Measurements from ENCODE around the gene NFXL1. TPM values are rescaled to one million over a fixed set of nuclear protein-coding genes. Genes with fewer than 3 reads are reported as not detected.
A peak's percentile ranks its signal among the peaks of the same experiment; 100 is the strongest.

NFXL1 gene
- 10 to 100 TPM in 1 of 4 donors, 1 to 10 TPM in 3; 3.7 to 10.8 (median 5.5) TPM for total RNA-seq

DNA sequence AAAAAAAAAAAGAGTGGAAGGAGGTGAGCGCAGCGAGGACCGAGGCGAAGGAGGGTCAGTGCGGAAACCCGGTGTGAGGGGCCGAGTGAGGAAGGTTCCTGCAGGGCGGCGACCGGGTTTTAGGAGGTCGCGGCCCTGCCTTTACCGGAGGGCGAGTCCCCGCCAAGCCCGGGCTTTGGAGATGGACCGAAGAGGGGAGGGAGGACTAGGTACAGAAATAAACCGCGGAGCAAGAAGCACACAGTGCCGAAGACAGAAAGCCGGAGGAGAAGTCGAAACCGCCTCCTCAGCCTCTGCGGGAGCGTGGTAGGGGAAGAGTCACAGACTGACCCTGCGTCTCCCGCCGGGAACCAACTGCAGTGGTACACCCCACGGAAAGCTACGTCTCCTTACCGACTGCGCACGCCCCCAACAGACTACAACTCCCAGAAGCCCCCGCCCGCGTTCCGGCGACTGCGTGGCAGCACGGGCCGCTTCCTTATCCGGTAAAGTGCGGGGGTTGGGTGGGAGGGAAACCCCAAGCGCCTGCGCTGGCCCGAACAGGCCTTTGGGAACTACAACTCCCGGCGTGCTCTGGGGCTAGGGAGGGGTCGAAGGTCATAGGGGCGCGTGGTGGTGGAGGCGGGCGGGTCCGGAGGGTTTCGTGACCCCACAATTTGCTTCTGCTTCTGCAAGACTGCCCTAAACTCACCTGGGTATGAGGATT is at the start of gene NFXL1:
Gene NFXL1 (minus strand): TSS at position 364 of the 706 bp plus-strand sequence. CDS start 380 bp downstream, outside the sequence.
- in situ Hi-C loops (cut with MboI; ENCODE audit: low sequenced_read_pairs in 4 of 4) (loop anchor here in 1 of 4 donors (25.0 kb wide), 1 partner anchor 452 kb away; the partner anchor contains the start of gene COMMD8), intact Hi-C loops (cut with DNase I; ENCODE audit: low total_unique reads) (loop anchor here (1.0 to 10.0 kb wide), 5 partner anchors 113 to 429 kb away; partner anchors contain the start of genes ATP10D and TEC)
- Histone ChIP-seq H3K9me3 (no peaks in the 10 kb centered on the region), H3K27me3 (no peaks in the 10 kb centered on the region), H3K4me3 (peak within 1 kb of the TSS; percentile 79 to 92 (median 84)), H3K36me3 (peaks cover 0 to 24% of the 10 kb centered on the region in 2 donors), H3K4me1 (peaks cover 11 to 12% of the 10 kb centered on the region in 2 donors), H3K27ac (peak within 1 kb of the TSS; percentile 75 to 84 (median 80))
- TF ChIP-seq CTCF (IDR thresholded peaks at IDR 0.05 in 4 of 5, conservative IDR thresholded peaks at IDR 0.05 in 1 of 5) (no peak), POLR2A (IDR thresholded peaks at IDR 0.05) (peak; percentile 81 to 82)
- ATAC-seq = peak; percentile 99
- peak; percentile 96 to 98 for DNase-seq

GRCh38 chr4:47954677-47955076 is 40.3 kb upstream of the NFXL1 start:
- Histone ChIP-seq H3K36me3 (no peaks in the 10 kb centered on the region), H3K4me1 (no peaks in the 10 kb centered on the region), H3K9me3 (no peaks in the 10 kb centered on the region), H3K4me3 (no peak overlapping the region), H3K27ac (no peak overlapping the region), H3K27me3 (no peaks in the 10 kb centered on the region)
- ATAC-seq (no peak), DNase-seq (no peak)
- no peak for TF ChIP-seq CTCF (IDR thresholded peaks at IDR 0.05 in 4 of 5, conservative IDR thresholded peaks at IDR 0.05 in 1 of 5)
- TF ChIP-seq POLR2A (IDR thresholded peaks at IDR 0.05) = no peak
- intact Hi-C loops (cut with DNase I; ENCODE audit: low total_unique reads) (no loop called here), in situ Hi-C loops (cut with MboI; ENCODE audit: low sequenced_read_pairs in 4 of 4) (no loop called here)

- no peaks in the 10 kb centered on the region for H3K4me1 ChIP-seq
- TF ChIP-seq POLR2A (IDR thresholded peaks at IDR 0.05) (no peak), CTCF (IDR thresholded peaks at IDR 0.05 in 4 of 5, conservative IDR thresholded peaks at IDR 0.05 in 1 of 5) (no peak)
- no peak overlapping the region for H3K27ac ChIP-seq
- in situ Hi-C loops (cut with MboI; ENCODE audit: low sequenced_read_pairs in 4 of 4) (no loop called here), intact Hi-C loops (cut with DNase I; ENCODE audit: low total_unique reads) (no loop called here)
- ATAC-seq (no peak), DNase-seq (no peak)
- H3K4me3 ChIP-seq = no peak overlapping the region
- H3K36me3 ChIP-seq = no peaks in the 10 kb centered on the region
- H3K9me3 ChIP-seq = no peaks in the 10 kb centered on the region
- H3K27me3 ChIP-seq = no peaks in the 10 kb centered on the region
Observed at GRCh38 chr4:47954245-47954644, 39.9 kb upstream of the NFXL1 start.

- no peak overlapping the region for H3K27ac ChIP-seq
- no peak for ATAC-seq
- no peaks in the 10 kb centered on the region for H3K36me3 ChIP-seq
- H3K27me3 ChIP-seq = no peaks in the 10 kb centered on the region
- no peaks in the 10 kb centered on the region for H3K9me3 ChIP-seq
- intact Hi-C loops (cut with DNase I; ENCODE audit: low total_unique reads) = no loop called here
- no peak for DNase-seq
- H3K4me1 ChIP-seq = no peaks in the 10 kb centered on the region
- no peak for TF ChIP-seq CTCF (IDR thresholded peaks at IDR 0.05 in 4 of 5, conservative IDR thresholded peaks at IDR 0.05 in 1 of 5)
- TF ChIP-seq POLR2A (IDR thresholded peaks at IDR 0.05) = no peak
- no peak overlapping the region for H3K4me3 ChIP-seq
- in situ Hi-C loops (cut with MboI; ENCODE audit: low sequenced_read_pairs in 4 of 4) = loop anchor here in 3 of 4 donors (25.0 kb wide), 1 partner anchor 259 kb away; no protein-coding TSS in a partner anchor
Observed at GRCh38 chr4:47945930-47946726, 31.7 kb upstream of the NFXL1 start.
